ENCODE measurements around the gene PRKCE.
"Not testable (repeated sequence)": the region's sequence is repeated elsewhere in the genome, so short reads cannot be mapped to it uniquely, and the experiment has no call there.

The PRKCE gene

GRCh38 chr2:45911538-45911937 lies 260.1 kb downstream of the PRKCE start:
- Histone ChIP-seq H3K36me3 (ENCODE audit: insufficient read depth, insufficient read length, low read length) (no peaks in the 10 kb centered on the region), H3K4me3 (ENCODE audit: insufficient read length, low read depth) (no peak overlapping the region)

DNA sequence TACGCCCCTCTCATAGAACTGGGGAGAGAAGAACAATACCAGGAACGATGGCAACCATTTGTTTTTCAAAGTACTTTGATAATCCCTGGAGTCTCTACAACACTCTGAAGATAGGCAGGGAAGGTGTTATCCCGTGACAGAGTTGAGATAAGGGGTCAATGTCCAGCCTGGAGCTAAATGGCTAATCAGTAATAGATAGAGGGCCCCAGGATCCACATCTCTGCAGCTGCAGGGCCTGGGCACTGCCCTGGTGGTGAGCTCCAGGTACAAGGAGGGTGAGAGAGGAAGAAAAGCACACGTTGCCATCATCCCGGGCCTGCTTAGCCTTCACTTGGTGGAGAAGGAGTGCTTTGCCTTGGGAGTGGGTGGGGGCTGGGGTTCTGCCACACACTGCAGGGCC lies 260.6 kb downstream of the PRKCE start:
- Histone ChIP-seq H3K9me3 (ENCODE audit: insufficient read depth, low read length) (no peaks in the 10 kb centered on the region), H3K9ac (ENCODE audit: insufficient read length, low read depth) (no peak overlapping the region), H3K4me1 (ENCODE audit: insufficient read depth, insufficient read length) (no peaks in the 10 kb centered on the region), H3K27me3 (ENCODE audit: insufficient read depth, insufficient read length) (no peaks in the 10 kb centered on the region), H3K4me3 (ENCODE audit: insufficient read length, low read depth) (no peak overlapping the region), H3K36me3 (ENCODE audit: insufficient read depth, insufficient read length, low read length) (no peaks in the 10 kb centered on the region)
- no peak for TF ChIP-seq ZNF274 (IDR thresholded peaks at IDR 0.05; ENCODE audit: low read depth, low read length)
- no peak for TF ChIP-seq YY1 (IDR thresholded peaks at IDR 0.05; ENCODE audit: insufficient read depth, insufficient read length)
- TF ChIP-seq SUZ12 (IDR thresholded peaks at IDR 0.05; ENCODE audit: extremely low read depth, insufficient read depth, insufficient read length) = no peak
- no peak for DNase-seq (ENCODE audit: low read depth, low spot score)

More at GRCh38 chr2:45911538-45911937, 260.1 kb downstream of the PRKCE start:
- Histone ChIP-seq H3K9ac (ENCODE audit: insufficient read length, low read depth) (no peak overlapping the region), H3K9me3 (ENCODE audit: insufficient read depth, low read length) (no peaks in the 10 kb centered on the region), H3K27me3 (ENCODE audit: insufficient read depth, insufficient read length) (no peaks in the 10 kb centered on the region), H3K4me1 (ENCODE audit: insufficient read depth, insufficient read length) (no peaks in the 10 kb centered on the region)
- TF ChIP-seq YY1 (IDR thresholded peaks at IDR 0.05; ENCODE audit: insufficient read depth, insufficient read length) (no peak), SUZ12 (IDR thresholded peaks at IDR 0.05; ENCODE audit: extremely low read depth, insufficient read depth, insufficient read length) (no peak), ZNF274 (IDR thresholded peaks at IDR 0.05; ENCODE audit: low read depth, low read length) (no peak)
- DNase-seq (ENCODE audit: low read depth, low spot score) = no peak

DNA sequence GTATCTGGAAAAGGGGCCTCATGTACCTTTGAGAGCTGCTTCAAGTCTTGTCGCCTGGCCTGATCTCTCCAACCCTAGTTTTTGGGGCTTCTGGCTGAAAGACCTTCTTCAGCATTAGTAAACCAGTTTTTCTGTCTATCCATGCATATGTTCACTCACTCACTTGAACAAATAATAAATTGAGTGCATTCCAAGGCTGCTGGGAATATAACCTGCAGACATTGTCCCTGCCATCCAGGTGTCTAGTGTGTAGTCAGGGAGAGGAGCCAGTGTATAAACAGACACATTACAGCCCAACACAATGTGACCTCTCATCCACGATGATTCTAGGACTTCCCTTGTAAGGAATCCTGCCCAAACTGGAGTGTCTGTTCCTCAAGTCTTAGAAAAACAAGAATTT lies 262.1 kb downstream of the PRKCE start:
- no peaks in the 10 kb centered on the region for H3K27me3 ChIP-seq (ENCODE audit: insufficient read depth, insufficient read length)

GRCh38 chr2:45915523-45915922 lies 264.0 kb downstream of the PRKCE start:
- no peak overlapping the region for H3K9ac ChIP-seq (ENCODE audit: insufficient read length, low read depth)
- no peak overlapping the region for H3K4me3 ChIP-seq (ENCODE audit: insufficient read length, low read depth)
- H3K27me3 ChIP-seq (ENCODE audit: insufficient read depth, insufficient read length) = no peaks in the 10 kb centered on the region
- H3K36me3 ChIP-seq (ENCODE audit: insufficient read depth, insufficient read length, low read length) = no peaks in the 10 kb centered on the region
- no peaks in the 10 kb centered on the region for H3K4me1 ChIP-seq (ENCODE audit: insufficient read depth, insufficient read length)
- no peaks in the 10 kb centered on the region for H3K9me3 ChIP-seq (ENCODE audit: insufficient read depth, low read length)
- no peak for DNase-seq (ENCODE audit: low read depth, low spot score)
- TF ChIP-seq SUZ12 (IDR thresholded peaks at IDR 0.05; ENCODE audit: extremely low read depth, insufficient read depth, insufficient read length) = no peak
- TF ChIP-seq YY1 (IDR thresholded peaks at IDR 0.05; ENCODE audit: insufficient read depth, insufficient read length) = no peak
- TF ChIP-seq ZNF274 (IDR thresholded peaks at IDR 0.05; ENCODE audit: low read depth, low read length) = no peak

More for the DNA sequence above, 262.1 kb downstream of the PRKCE start:
- H3K36me3 ChIP-seq (ENCODE audit: insufficient read depth, insufficient read length, low read length) = no peaks in the 10 kb centered on the region
- no peaks in the 10 kb centered on the region for H3K4me1 ChIP-seq (ENCODE audit: insufficient read depth, insufficient read length)
- H3K4me3 ChIP-seq (ENCODE audit: insufficient read length, low read depth) = no peak overlapping the region
- H3K9me3 ChIP-seq (ENCODE audit: insufficient read depth, low read length) = no peaks in the 10 kb centered on the region
- DNase-seq (ENCODE audit: low read depth, low spot score) = no peak
- TF ChIP-seq YY1 (IDR thresholded peaks at IDR 0.05; ENCODE audit: insufficient read depth, insufficient read length) (no peak), ZNF274 (IDR thresholded peaks at IDR 0.05; ENCODE audit: low read depth, low read length) (no peak), SUZ12 (IDR thresholded peaks at IDR 0.05; ENCODE audit: extremely low read depth, insufficient read depth, insufficient read length) (no peak)
- H3K9ac ChIP-seq (ENCODE audit: insufficient read length, low read depth) = no peak overlapping the region

DNA sequence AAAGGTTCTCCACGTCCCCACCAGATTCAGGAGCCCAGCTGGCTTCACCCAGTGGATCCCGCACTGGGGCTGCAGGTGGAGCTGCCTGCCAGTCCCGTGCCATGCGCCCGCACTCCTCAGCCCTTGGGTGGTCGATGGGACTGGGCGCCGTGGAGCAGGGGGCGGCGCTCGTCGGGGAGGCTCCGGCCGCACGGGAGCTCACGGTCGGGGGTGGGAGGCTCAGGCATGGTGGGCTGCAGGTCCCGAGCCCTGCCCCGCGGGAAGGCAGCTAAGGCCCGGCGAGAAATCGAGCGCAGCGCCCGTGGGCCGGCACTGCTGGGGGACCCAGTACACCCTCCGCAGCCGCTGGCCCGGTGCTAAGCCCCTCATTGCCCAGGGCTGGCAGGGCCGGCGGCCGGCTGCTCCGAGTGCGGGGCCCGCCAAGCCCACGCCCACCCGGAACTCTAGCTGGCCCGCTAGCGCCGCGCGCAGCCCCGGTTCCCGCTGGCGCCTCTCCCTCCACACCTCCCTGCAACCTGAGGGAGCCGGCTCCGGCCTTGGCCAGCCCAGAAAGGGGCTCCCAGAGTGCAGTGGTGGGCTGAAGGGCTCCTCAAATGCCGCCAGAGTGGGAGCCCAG lies 266.2 kb downstream of the PRKCE start:
- H3K36me3 ChIP-seq (ENCODE audit: insufficient read depth, insufficient read length, low read length); H3K4me1 ChIP-seq (ENCODE audit: insufficient read depth, insufficient read length); H3K27me3 ChIP-seq (ENCODE audit: insufficient read depth, insufficient read length); H3K4me3 ChIP-seq (ENCODE audit: insufficient read length, low read depth); DNase-seq (ENCODE audit: low read depth, low spot score); H3K9me3 ChIP-seq (ENCODE audit: insufficient read depth, low read length); H3K9ac ChIP-seq (ENCODE audit: insufficient read length, low read depth): not testable (repeated sequence)

DNA sequence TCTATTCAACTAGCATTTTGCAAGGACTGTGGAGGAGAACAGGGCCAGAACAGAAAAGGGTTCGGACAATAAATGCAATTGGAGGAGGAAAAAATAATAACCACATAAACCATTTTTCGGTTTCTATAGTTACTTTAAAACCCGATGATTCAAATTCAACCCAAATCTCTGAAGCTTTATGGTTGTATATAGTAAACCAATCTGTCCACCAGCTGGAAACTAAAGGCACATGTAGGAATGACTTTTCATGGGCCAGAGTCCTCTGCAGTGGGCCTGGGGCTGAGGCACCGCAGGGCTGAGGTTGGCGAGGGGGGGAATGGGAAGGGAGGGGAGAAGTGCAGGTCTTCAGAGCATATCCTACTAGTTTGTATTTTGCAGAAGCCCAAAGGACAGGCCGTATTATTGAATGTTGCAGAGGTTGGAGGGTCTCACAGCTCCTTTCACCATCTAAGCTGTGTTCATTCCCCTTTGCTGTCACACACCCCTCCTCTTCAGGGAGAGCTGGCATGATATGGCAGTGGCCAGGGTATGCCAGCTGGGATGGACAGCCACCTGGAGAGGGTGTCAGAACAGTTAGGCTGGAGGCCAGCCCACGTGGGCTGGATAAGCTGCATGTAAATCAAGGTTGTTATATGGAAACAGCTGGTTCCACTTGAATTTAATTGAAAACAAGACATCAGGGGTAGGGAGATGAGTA lies 267.1 kb downstream of the PRKCE start:
- TF ChIP-seq YY1 (IDR thresholded peaks at IDR 0.05; ENCODE audit: insufficient read depth, insufficient read length) (no peak), ZNF274 (IDR thresholded peaks at IDR 0.05; ENCODE audit: low read depth, low read length) (no peak), SUZ12 (IDR thresholded peaks at IDR 0.05; ENCODE audit: extremely low read depth, insufficient read depth, insufficient read length) (no peak)
- DNase-seq (ENCODE audit: low read depth, low spot score) = no peak
- H3K9ac ChIP-seq (ENCODE audit: insufficient read length, low read depth) = no peak overlapping the region
- H3K36me3 ChIP-seq (ENCODE audit: insufficient read depth, insufficient read length, low read length) = no peaks in the 10 kb centered on the region
- H3K4me1 ChIP-seq (ENCODE audit: insufficient read depth, insufficient read length) = no peaks in the 10 kb centered on the region
- no peak overlapping the region for H3K4me3 ChIP-seq (ENCODE audit: insufficient read length, low read depth)
- no peaks in the 10 kb centered on the region for H3K27me3 ChIP-seq (ENCODE audit: insufficient read depth, insufficient read length)
- no peaks in the 10 kb centered on the region for H3K9me3 ChIP-seq (ENCODE audit: insufficient read depth, low read length)

DNA sequence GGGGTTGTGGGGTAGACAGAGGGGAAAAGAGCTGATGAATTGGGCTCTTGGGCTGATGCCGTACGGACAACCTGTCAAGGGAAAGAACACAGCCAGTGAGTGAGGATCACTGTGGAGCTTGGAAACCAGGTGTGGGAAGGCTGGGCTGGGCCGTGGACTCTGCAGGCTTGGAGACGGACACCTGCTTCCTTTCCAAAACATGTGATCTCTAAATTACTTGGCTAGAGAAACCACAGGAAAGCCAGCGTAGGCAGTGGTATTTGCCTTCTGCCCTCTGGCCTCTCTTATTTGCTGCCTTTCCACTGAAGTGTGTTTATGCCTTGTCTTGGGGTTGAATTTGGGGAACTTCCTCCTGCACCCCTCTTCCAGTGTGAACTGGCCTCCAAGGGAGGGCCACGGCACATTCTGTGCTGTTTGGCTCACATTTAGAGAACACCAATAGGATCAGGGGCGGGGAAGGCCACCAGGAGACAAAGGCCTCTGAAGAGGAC lies 267.7 kb downstream of the PRKCE start:
- Histone ChIP-seq H3K4me3 (ENCODE audit: insufficient read length, low read depth) (no peak overlapping the region), H3K9me3 (ENCODE audit: insufficient read depth, low read length) (no peaks in the 10 kb centered on the region), H3K27me3 (ENCODE audit: insufficient read depth, insufficient read length) (no peaks in the 10 kb centered on the region), H3K36me3 (ENCODE audit: insufficient read depth, insufficient read length, low read length) (no peaks in the 10 kb centered on the region), H3K4me1 (ENCODE audit: insufficient read depth, insufficient read length) (no peaks in the 10 kb centered on the region), H3K9ac (ENCODE audit: insufficient read length, low read depth) (no peak overlapping the region)
- DNase-seq (ENCODE audit: low read depth, low spot score) = no peak
- TF ChIP-seq SUZ12 (IDR thresholded peaks at IDR 0.05; ENCODE audit: extremely low read depth, insufficient read depth, insufficient read length) (no peak), ZNF274 (IDR thresholded peaks at IDR 0.05; ENCODE audit: low read depth, low read length) (no peak), YY1 (IDR thresholded peaks at IDR 0.05; ENCODE audit: insufficient read depth, insufficient read length) (no peak)

All from NT2/D1 (cell line).